ENCODE results near the gene GHRL.

The GHRL gene

GRCh38 chr3:10310578-10310977, 17.8 kb upstream of the GHRL start:
- Histone ChIP-seq H3K4ac (ENCODE audit: low read length) (no peak overlapping the region), H2BK15ac (ENCODE audit: low read length) (no peak overlapping the region), H3K4me2 (ENCODE audit: insufficient read depth, low read length, poor library complexity, severe bottlenecking) (no peak overlapping the region), H3K27me3 (ENCODE audit: control insufficient read depth in 3 of 3, insufficient read depth in 3 of 3, low read depth in 1 of 3, low read length in 3 of 3) (no peaks in the 10 kb centered on the region), H3K23ac (ENCODE audit: low read depth, low read length, poor library complexity) (no peak overlapping the region), H3K79me1 (ENCODE audit: low read depth, low read length) (no peaks in the 10 kb centered on the region), H2AFZ (ENCODE audit: low read length) (no peak overlapping the region), H3K18ac (ENCODE audit: low read length) (no peak overlapping the region), H4K91ac (ENCODE audit: low read depth, low read length, poor library complexity) (no peak overlapping the region), H4K8ac (ENCODE audit: low read depth, low read length) (no peak overlapping the region), H2AK5ac (ENCODE audit: low read depth, low read length) (no peak overlapping the region), H3K9me3 (replicated peaks in 1 of 2; ENCODE audit: control insufficient read depth in 2 of 2, insufficient read depth in 1 of 2, low read depth in 1 of 2, low read length in 2 of 2) (no peaks in the 10 kb centered on the region), H2BK12ac (ENCODE audit: low read length) (no peak overlapping the region), H3K14ac (ENCODE audit: low read length) (no peak overlapping the region), H3K4me3 (ENCODE audit: low read length in 2 of 2) (no peak overlapping the region), H2BK120ac (ENCODE audit: low read depth, low read length) (no peak overlapping the region), H3K36me3 (replicated peaks in 1 of 2; ENCODE audit: control insufficient read depth in 2 of 2, insufficient read depth in 2 of 2, low read length in 2 of 2) (peaks cover 40 to 99% of the 10 kb centered on the region in 2 donors), H3K9ac (ENCODE audit: low read depth, low read length, poor library complexity) (no peak overlapping the region), H3K4me1 (ENCODE audit: control insufficient read depth in 2 of 2, insufficient read depth in 1 of 2, low read depth in 1 of 2, low read length in 2 of 2) (no peaks in the 10 kb centered on the region), H2BK5ac (ENCODE audit: low read length) (no peak overlapping the region), H3K27ac (replicated peaks; ENCODE audit: low read length) (no peak overlapping the region)
- DNase-seq (ENCODE audit: low spot score): no peak
- no CpG with 5 or more reads among the region's 2 CpGs for WGBS, 2 donors (ENCODE audit: extremely low coverage in 2 of 2, insufficient read length in 2 of 2, insufficient replicate concordance in 1 of 2)

DNA sequence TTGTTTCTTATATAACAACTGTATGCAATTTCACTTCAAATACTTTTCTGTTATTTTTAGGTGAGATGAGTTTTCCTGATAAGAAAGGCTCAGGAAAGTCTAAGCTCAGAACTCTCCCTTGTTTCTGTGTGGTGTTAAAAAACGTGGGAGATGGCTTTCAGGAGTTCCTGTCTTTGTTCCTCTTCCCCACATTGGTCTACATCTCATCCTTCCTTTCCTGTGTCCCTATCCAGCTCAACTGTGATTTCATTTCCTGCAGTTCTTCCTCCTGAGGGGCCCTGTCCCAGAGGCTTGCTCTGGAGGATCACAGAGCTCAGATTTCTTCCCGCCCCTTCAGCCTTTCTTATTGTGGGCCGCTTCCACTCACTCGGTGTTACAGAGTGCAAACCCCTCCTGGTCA, 17.0 kb upstream of the GHRL start:
- H3K36me3 ChIP-seq (replicated peaks in 1 of 2; ENCODE audit: control insufficient read depth in 2 of 2, insufficient read depth in 2 of 2, low read length in 2 of 2): peaks cover 40 to 99% of the 10 kb centered on the region in 2 donors
- H3K18ac ChIP-seq (ENCODE audit: low read length): no peak overlapping the region
- no peaks in the 10 kb centered on the region for H3K79me1 ChIP-seq (ENCODE audit: low read depth, low read length)
- no peak overlapping the region for H3K4ac ChIP-seq (ENCODE audit: low read length)
- no peak overlapping the region for H2BK5ac ChIP-seq (ENCODE audit: low read length)
- no peak overlapping the region for H4K91ac ChIP-seq (ENCODE audit: low read depth, low read length, poor library complexity)
- no peaks in the 10 kb centered on the region for H3K27me3 ChIP-seq (ENCODE audit: control insufficient read depth in 3 of 3, insufficient read depth in 3 of 3, low read depth in 1 of 3, low read length in 3 of 3)
- no peak overlapping the region for H2AFZ ChIP-seq (ENCODE audit: low read length)
- H3K4me2 ChIP-seq (ENCODE audit: insufficient read depth, low read length, poor library complexity, severe bottlenecking): no peak overlapping the region
- no peaks in the 10 kb centered on the region for H3K4me1 ChIP-seq (ENCODE audit: control insufficient read depth in 2 of 2, insufficient read depth in 1 of 2, low read depth in 1 of 2, low read length in 2 of 2)
- H3K23ac ChIP-seq (ENCODE audit: low read depth, low read length, poor library complexity): no peak overlapping the region
- no peak overlapping the region for H2BK120ac ChIP-seq (ENCODE audit: low read depth, low read length)
- H3K9me3 ChIP-seq (replicated peaks in 1 of 2; ENCODE audit: control insufficient read depth in 2 of 2, insufficient read depth in 1 of 2, low read depth in 1 of 2, low read length in 2 of 2): no peaks in the 10 kb centered on the region
- no peak overlapping the region for H2BK15ac ChIP-seq (ENCODE audit: low read length)
- no peak overlapping the region for H3K14ac ChIP-seq (ENCODE audit: low read length)
- no CpG with 5 or more reads among the region's 4 CpGs for WGBS, 2 donors (ENCODE audit: extremely low coverage in 2 of 2, insufficient read length in 2 of 2, insufficient replicate concordance in 1 of 2)
- H2AK5ac ChIP-seq (ENCODE audit: low read depth, low read length): no peak overlapping the region
- no peak overlapping the region for H3K27ac ChIP-seq (replicated peaks; ENCODE audit: low read length)
- no peak overlapping the region for H3K9ac ChIP-seq (ENCODE audit: low read depth, low read length, poor library complexity)
- no peak overlapping the region for H3K4me3 ChIP-seq (ENCODE audit: low read length in 2 of 2)
- no peak overlapping the region for H2BK12ac ChIP-seq (ENCODE audit: low read length)
- DNase-seq (ENCODE audit: low spot score): no peak
- no peak overlapping the region for H4K8ac ChIP-seq (ENCODE audit: low read depth, low read length)

GRCh38 chr3:10308678-10309077, 15.9 kb upstream of the GHRL start:
- no peaks in the 10 kb centered on the region for H3K9me3 ChIP-seq (replicated peaks in 1 of 2; ENCODE audit: control insufficient read depth in 2 of 2, insufficient read depth in 1 of 2, low read depth in 1 of 2, low read length in 2 of 2)
- no peak overlapping the region for H3K14ac ChIP-seq (ENCODE audit: low read length)
- H4K8ac ChIP-seq (ENCODE audit: low read depth, low read length): no peak overlapping the region
- H2BK120ac ChIP-seq (ENCODE audit: low read depth, low read length): no peak overlapping the region
- no peaks in the 10 kb centered on the region for H3K27me3 ChIP-seq (ENCODE audit: control insufficient read depth in 3 of 3, insufficient read depth in 3 of 3, low read depth in 1 of 3, low read length in 3 of 3)
- H3K4me2 ChIP-seq (ENCODE audit: insufficient read depth, low read length, poor library complexity, severe bottlenecking): no peak overlapping the region
- no CpG with 5 or more reads among the region's 7 CpGs for WGBS, 2 donors (ENCODE audit: extremely low coverage in 2 of 2, insufficient read length in 2 of 2, insufficient replicate concordance in 1 of 2)
- peaks cover 45 to 99% of the 10 kb centered on the region in 2 donors for H3K36me3 ChIP-seq (replicated peaks in 1 of 2; ENCODE audit: control insufficient read depth in 2 of 2, insufficient read depth in 2 of 2, low read length in 2 of 2)
- no peak overlapping the region for H3K4ac ChIP-seq (ENCODE audit: low read length)
- no peak overlapping the region for H3K4me3 ChIP-seq (ENCODE audit: low read length in 2 of 2)
- H2AK5ac ChIP-seq (ENCODE audit: low read depth, low read length): no peak overlapping the region
- no peaks in the 10 kb centered on the region for H3K79me1 ChIP-seq (ENCODE audit: low read depth, low read length)
- no peak overlapping the region for H3K18ac ChIP-seq (ENCODE audit: low read length)
- H3K4me1 ChIP-seq (ENCODE audit: control insufficient read depth in 2 of 2, insufficient read depth in 1 of 2, low read depth in 1 of 2, low read length in 2 of 2): no peaks in the 10 kb centered on the region
- no peak overlapping the region for H2BK15ac ChIP-seq (ENCODE audit: low read length)
- H2BK12ac ChIP-seq (ENCODE audit: low read length): no peak overlapping the region
- no peak overlapping the region for H2BK5ac ChIP-seq (ENCODE audit: low read length)
- no peak overlapping the region for H2AFZ ChIP-seq (ENCODE audit: low read length)
- H4K91ac ChIP-seq (ENCODE audit: low read depth, low read length, poor library complexity): no peak overlapping the region
- no peak overlapping the region for H3K27ac ChIP-seq (replicated peaks; ENCODE audit: low read length)
- DNase-seq (ENCODE audit: low spot score): no peak
- no peak overlapping the region for H3K9ac ChIP-seq (ENCODE audit: low read depth, low read length, poor library complexity)
- H3K23ac ChIP-seq (ENCODE audit: low read depth, low read length, poor library complexity): no peak overlapping the region

GRCh38 chr3:10306156-10306555, 13.4 kb upstream of the GHRL start:
- no peak overlapping the region for H3K18ac ChIP-seq (ENCODE audit: low read length)
- H3K9ac ChIP-seq (ENCODE audit: low read depth, low read length, poor library complexity): no peak overlapping the region
- H3K27me3 ChIP-seq (ENCODE audit: control insufficient read depth in 3 of 3, insufficient read depth in 3 of 3, low read depth in 1 of 3, low read length in 3 of 3): no peaks in the 10 kb centered on the region
- no peak overlapping the region for H2BK12ac ChIP-seq (ENCODE audit: low read length)
- H3K4me3 ChIP-seq (ENCODE audit: low read length in 2 of 2): no peak overlapping the region
- H3K23ac ChIP-seq (ENCODE audit: low read depth, low read length, poor library complexity): no peak overlapping the region
- no peak overlapping the region for H4K8ac ChIP-seq (ENCODE audit: low read depth, low read length)
- no peak overlapping the region for H3K27ac ChIP-seq (replicated peaks; ENCODE audit: low read length)
- WGBS, 2 donors (ENCODE audit: extremely low coverage in 2 of 2, insufficient read length in 2 of 2, insufficient replicate concordance in 1 of 2): no CpG with 5 or more reads among the region's 3 CpGs
- no peak overlapping the region for H3K4me2 ChIP-seq (ENCODE audit: insufficient read depth, low read length, poor library complexity, severe bottlenecking)
- H3K36me3 ChIP-seq (replicated peaks in 1 of 2; ENCODE audit: control insufficient read depth in 2 of 2, insufficient read depth in 2 of 2, low read length in 2 of 2): peaks cover 44 to 99% of the 10 kb centered on the region in 2 donors
- no peak overlapping the region for H2BK120ac ChIP-seq (ENCODE audit: low read depth, low read length)
- H3K4ac ChIP-seq (ENCODE audit: low read length): no peak overlapping the region
- no peaks in the 10 kb centered on the region for H3K79me1 ChIP-seq (ENCODE audit: low read depth, low read length)
- no peaks in the 10 kb centered on the region for H3K4me1 ChIP-seq (ENCODE audit: control insufficient read depth in 2 of 2, insufficient read depth in 1 of 2, low read depth in 1 of 2, low read length in 2 of 2)
- H2BK15ac ChIP-seq (ENCODE audit: low read length): no peak overlapping the region
- H2AFZ ChIP-seq (ENCODE audit: low read length): no peak overlapping the region
- no peaks in the 10 kb centered on the region for H3K9me3 ChIP-seq (replicated peaks in 1 of 2; ENCODE audit: control insufficient read depth in 2 of 2, insufficient read depth in 1 of 2, low read depth in 1 of 2, low read length in 2 of 2)
- no peak overlapping the region for H3K14ac ChIP-seq (ENCODE audit: low read length)
- no peak for DNase-seq (ENCODE audit: low spot score)
- no peak overlapping the region for H2AK5ac ChIP-seq (ENCODE audit: low read depth, low read length)
- no peak overlapping the region for H2BK5ac ChIP-seq (ENCODE audit: low read length)
- H4K91ac ChIP-seq (ENCODE audit: low read depth, low read length, poor library complexity): no peak overlapping the region

All from neuronal stem cell (in vitro differentiated cells).